GM19023 (cell line): ENCODE data around the gene SYCP2.

Experiments
- ATAC-seq: cut with Tn5 transposase; IDR thresholded peaks from one replicate; pipeline ENCODE4 v1.9.1; 2021; ENCODE audit warnings: mild to moderate bottlenecking, moderate library complexity; ENCODE audit not compliant: unreplicated experiment

SYCP2 gene

GRCh38 chr20:59837623-59838394 is 95.6 kb downstream of the SYCP2 start:
- peak; percentile 63 for ATAC-seq

GRCh38 chr20:59836767-59837166 is 96.7 kb downstream of the SYCP2 start:
- no peak for ATAC-seq

- no peak for ATAC-seq
Observed at GRCh38 chr20:59835448-59836395, 97.7 kb downstream of the SYCP2 start.

GRCh38 chr20:59835057-59835447 is 98.4 kb downstream of the SYCP2 start:
- no peak for ATAC-seq

- ATAC-seq, result no peak
Observed at GRCh38 chr20:59832406-59833363, 100.8 kb downstream of the SYCP2 start.

- ATAC-seq, result no peak
Observed at GRCh38 chr20:59831916-59832270, 101.5 kb downstream of the SYCP2 start.

GRCh38 chr20:59831024-59831915 is 102.2 kb downstream of the SYCP2 start:
- no peak for ATAC-seq

GRCh38 chr20:59830665-59831023 is 102.8 kb downstream of the SYCP2 start:
- no peak for ATAC-seq

- ATAC-seq, result no peak
Observed at GRCh38 chr20:59829786-59830664, 103.4 kb downstream of the SYCP2 start.

DNA sequence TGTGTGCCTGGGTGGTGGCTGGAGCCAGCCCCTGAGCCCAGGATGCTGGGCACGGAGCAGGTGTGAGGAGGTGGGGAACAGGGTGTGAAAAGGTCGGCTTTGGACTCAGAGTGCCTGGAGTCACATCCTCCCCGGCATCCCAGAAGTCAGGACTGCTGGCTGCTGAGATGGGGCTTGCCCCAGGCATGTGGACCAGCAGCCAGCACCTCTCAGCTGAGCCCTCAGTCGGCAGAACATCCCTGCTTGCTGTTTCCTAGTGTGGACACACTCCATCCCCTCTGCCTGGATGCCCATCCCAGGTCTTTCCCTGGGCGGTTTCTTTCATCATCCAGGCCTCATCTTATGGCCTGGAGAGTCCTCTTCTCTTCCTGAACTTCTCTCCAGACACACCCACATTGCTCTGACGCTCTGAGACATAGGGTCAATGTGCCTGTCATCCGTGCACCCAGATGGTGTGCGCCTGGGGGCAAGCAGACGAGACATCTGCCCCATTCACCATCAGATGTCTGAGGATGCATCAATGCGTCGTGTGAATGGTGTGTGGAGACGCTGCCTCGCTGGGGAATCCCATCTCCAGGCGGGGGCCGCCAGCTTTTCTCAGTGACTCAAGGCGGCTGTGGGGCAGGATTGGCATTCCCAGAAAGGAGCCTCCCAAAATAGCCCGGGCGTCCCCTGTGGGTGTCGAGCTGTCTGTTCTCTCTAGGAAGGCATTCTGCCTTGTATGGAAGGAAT is 104.2 kb downstream of the SYCP2 start:
- no peak for ATAC-seq

GRCh38 chr20:59828125-59829053 is 105.0 kb downstream of the SYCP2 start:
- ATAC-seq, result no peak

DNA sequence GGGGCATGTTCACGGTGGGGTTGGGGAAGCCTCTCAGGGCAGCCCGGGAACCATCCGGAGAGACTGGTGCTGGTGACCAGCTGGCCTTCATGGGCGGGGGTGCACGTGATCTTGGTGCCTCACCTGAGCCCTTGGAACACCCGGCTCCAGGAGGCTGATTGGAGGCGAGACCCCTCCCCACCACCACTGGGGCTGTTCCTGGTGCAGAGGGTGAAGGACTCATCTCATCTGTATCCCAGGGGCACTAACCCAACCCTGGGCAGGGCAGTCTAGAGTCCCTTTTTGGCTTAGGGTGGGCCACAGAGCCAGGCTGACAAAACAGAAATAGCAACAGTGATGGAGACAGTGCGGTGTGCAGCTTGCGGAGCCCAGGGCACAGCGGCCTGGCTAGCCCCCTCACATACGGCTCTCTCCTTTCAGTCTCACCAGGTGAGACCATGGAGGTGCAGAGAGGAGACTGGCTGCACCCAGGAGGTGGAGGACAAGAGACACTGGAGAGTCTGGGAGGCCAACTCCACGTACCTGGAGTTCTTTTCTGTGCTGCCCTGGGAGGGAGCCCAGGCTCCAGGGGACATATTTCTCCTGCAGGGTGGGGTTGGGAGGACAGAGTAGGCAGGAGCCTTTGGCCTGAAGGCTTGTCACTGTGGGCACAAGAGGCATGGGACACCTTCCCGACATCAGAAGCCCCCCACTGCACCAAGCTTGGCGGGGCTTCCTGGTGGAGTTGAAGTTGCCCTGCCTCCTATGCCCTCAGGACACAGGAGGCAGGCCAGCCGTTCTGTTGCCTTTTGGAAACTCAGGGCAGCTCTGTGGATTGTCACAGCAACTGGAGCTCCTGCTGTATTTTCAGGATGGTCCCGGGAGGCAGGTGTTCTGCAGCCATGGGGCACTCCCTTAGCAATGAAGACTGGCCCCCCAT is 106.0 kb downstream of the SYCP2 start:
- ATAC-seq, result no peak

DNA sequence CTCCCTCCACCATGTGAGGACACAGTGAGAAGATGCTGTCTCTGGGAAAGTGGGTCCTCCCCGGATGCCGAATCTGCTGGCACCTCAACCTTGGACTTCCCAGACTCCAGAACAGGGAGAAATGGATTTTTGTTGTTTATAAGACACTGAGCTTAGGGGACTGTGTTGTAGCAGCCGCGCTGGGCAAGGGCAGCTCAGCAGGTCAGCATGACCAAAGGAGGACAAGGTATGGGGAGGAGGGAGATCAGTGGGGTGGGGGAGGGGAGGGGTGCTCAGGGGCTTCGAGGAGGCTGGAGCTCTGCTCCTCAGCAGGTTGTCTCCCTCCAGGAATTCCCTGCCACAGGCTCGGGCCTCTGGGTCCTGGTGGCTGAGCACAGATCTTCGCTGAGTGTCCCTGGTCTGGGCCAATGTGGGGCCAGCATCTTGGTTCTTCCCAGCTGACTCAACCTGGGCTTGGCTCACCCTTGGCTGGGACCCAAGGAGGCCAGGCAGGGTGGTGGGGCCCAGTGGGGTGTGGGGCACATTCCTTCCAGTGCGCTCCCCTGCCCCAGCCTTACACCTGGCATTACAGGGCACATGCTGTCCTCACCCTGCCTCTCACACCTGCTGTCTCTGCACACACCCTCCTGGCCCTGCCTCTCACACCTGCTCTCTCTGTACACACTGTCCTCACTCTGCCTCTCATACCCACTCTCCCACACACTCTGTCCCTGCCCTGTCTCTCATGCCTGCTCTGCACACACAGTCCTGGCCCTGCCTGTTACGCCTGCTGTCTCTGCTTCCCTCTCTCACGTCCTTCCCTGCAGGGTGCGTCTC is 107.3 kb downstream of the SYCP2 start:
- ATAC-seq, result no peak

GRCh38 chr20:59825563-59825920 is 107.9 kb downstream of the SYCP2 start:
- ATAC-seq, result no peak
